Skeletal muscle satellite cell (primary cell): ENCODE measurements around the gene BLOC1S3.

Experiments used
- H3K27me3 ChIP-seq: 2 replicates; pipeline ENCODE4 v1.7.0; 2013; ENCODE audit warnings: low read length; ENCODE audit not compliant: control insufficient read depth, insufficient read depth
- H3K36me3 ChIP-seq: 2 replicates; pipeline ENCODE4 v1.7.0; 2013; ENCODE audit warnings: mild to moderate bottlenecking, control low read depth, low read length; ENCODE audit not compliant: insufficient read depth
- H3K4me1 ChIP-seq: 2 replicates; pipeline ENCODE4 v1.7.0; 2013; ENCODE audit warnings: low read length; ENCODE audit not compliant: control insufficient read depth, insufficient read depth
- H3K4me2 ChIP-seq: 2 replicates; pipeline ENCODE4 v1.7.0; 2013; ENCODE audit warnings: mild to moderate bottlenecking, low read length
- H3K4me3 ChIP-seq: 2 replicates; pipeline ENCODE4 v1.7.0; 2013; ENCODE audit warnings: low read length
- H3K9ac ChIP-seq: 2 replicates; pipeline ENCODE4 v1.7.0; 2013; ENCODE audit warnings: mild to moderate bottlenecking, low read depth, low read length, moderate library complexity
- H3K9me3 ChIP-seq: replicated peaks from 2 replicates; pipeline ENCODE4 v1.7.0; 2013; ENCODE audit warnings: mild to moderate bottlenecking, control low read depth, low read length

Gene BLOC1S3

GRCh38 chr19:45149129-45149528 is 29.5 kb upstream of the BLOC1S3 start:
- no peak overlapping the region for H3K4me3 ChIP-seq
- no peak overlapping the region for H3K9ac ChIP-seq
- peaks cover 20% of the 10 kb centered on the region for H3K36me3 ChIP-seq
- H3K9me3 ChIP-seq: no peaks in the 10 kb centered on the region
- H3K27me3 ChIP-seq: peaks cover 25% of the 10 kb centered on the region
- H3K4me1 ChIP-seq: peaks cover 28% of the 10 kb centered on the region
- no peak overlapping the region for H3K4me2 ChIP-seq

DNA sequence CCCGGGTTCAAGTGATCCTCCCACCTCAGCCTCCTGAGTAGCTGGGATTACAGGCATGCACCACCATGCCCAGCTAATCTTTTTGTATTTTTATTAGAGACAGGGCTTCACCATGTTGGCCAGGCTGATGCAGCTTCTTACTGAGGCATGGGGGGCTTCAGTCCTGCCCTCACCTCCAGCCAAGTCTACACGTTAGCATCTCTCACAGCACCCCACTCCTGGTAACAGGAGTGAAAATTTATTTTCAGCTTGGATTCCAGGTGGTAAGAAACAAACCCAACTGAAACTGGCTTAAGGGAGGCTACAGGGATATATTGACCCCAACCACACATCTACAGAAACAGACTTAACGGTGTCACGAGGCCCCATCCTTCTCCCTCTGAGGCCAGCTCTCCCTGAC is 28.4 kb upstream of the BLOC1S3 start:
- Histone ChIP-seq H3K27me3 (peaks cover 25% of the 10 kb centered on the region), H3K4me1 (peaks cover 34% of the 10 kb centered on the region), H3K4me3 (no peak overlapping the region), H3K36me3 (peaks cover 14% of the 10 kb centered on the region), H3K9me3 (no peaks in the 10 kb centered on the region), H3K9ac (no peak overlapping the region), H3K4me2 (no peak overlapping the region)

DNA sequence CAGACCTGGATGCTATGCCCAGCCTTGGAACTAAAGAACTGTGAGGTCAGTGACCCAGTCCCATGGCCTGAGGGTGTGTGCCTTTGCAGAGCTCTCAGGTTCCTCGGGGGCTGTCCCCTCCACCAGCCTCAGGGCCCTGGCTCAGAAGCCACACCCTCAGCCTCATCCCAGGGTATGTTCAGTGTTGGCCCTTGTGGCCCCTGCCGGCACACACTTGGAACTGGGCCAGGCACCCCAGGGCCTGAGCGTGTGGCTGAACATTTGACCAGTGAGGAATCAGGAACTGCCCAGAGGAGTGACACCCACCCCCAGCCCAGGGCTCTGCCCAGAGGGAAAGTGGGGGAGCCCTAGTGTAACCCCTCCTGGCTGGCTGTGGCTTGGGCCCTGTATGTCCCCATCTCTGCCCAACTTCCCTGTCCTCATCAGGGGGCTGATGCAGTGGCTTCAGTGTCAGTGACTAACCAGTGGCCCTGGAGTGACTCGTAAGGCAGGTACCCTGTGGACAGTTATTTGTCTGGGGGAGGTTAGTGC is 27.8 kb upstream of the BLOC1S3 start:
- Histone ChIP-seq H3K27me3 (peaks cover 25% of the 10 kb centered on the region), H3K4me3 (no peak overlapping the region), H3K4me2 (no peak overlapping the region), H3K9me3 (no peaks in the 10 kb centered on the region), H3K36me3 (peaks cover 10% of the 10 kb centered on the region), H3K4me1 (peaks cover 34% of the 10 kb centered on the region), H3K9ac (no peak overlapping the region)

DNA sequence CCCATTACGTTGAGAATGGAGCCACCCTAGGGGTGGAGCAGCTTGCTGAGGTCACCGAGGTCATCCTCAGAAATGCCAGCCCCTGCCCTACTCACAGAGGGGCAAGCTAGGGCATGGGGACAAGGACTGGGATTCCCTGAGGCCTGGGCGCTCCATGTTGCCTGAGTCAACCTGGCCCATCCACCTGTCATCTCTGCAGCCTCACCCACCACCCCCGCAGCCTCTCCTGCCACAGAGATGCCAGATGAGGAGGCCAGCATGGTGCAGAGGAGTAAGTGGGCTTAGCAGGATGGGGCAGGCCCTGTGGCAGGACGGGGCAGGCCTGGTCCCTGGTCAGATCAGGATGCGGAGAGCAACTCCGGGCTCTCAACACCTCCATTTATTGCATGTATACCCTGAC is 27.3 kb upstream of the BLOC1S3 start:
- no peak overlapping the region for H3K4me2 ChIP-seq
- no peaks in the 10 kb centered on the region for H3K9me3 ChIP-seq
- H3K9ac ChIP-seq: no peak overlapping the region
- H3K4me1 ChIP-seq: peaks cover 34% of the 10 kb centered on the region
- H3K36me3 ChIP-seq: peaks cover 5% of the 10 kb centered on the region
- H3K4me3 ChIP-seq: no peak overlapping the region
- H3K27me3 ChIP-seq: peaks cover 25% of the 10 kb centered on the region

DNA sequence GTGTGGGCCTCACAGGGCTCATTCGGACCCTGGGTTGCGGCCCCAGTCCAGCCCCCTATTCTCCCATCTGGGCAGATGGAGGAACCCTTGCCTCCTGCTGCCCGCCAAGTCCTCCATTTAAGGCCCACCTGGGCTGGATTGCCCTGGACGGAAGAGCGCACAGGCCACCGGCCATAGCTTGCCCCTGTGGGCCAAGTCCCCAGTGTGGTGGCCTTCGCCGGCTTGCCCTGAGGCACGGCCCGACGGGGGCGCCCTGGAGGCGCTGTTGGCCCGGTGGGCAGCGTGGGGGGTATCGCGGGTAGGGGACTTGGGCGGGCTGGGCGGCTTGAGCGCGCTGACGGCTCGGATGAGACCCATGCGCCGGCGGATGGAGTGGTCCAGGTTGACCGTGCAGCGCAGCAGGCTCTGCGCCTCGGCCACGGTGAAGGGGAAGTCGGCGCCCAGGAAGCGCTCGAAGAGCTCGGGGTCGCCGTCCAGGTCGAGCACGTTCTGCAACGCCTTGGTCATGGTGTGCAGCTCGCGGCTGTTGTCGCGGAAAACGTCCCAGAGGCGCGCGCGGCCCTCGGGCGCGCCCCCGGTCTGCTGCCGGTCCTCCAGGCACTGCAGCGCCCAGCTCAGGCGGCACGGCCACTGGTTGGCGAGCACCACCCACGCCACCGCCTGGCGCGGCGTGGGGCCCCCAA is 26.6 kb upstream of the BLOC1S3 start:
- H3K9ac ChIP-seq: no peak overlapping the region
- no peaks in the 10 kb centered on the region for H3K9me3 ChIP-seq
- H3K27me3 ChIP-seq: peaks cover 25% of the 10 kb centered on the region
- H3K4me1 ChIP-seq: peaks cover 34% of the 10 kb centered on the region
- peak overlapping the region; percentile 81 for H3K4me2 ChIP-seq
- H3K36me3 ChIP-seq: no peaks in the 10 kb centered on the region
- H3K4me3 ChIP-seq: peak overlapping the region; percentile 59

GRCh38 chr19:45152504-45153338 is 25.9 kb upstream of the BLOC1S3 start:
- H3K27me3 ChIP-seq: peaks cover 26% of the 10 kb centered on the region
- H3K4me3 ChIP-seq: peak overlapping the region; percentile 59
- H3K9ac ChIP-seq: no peak overlapping the region
- peak overlapping the region; percentile 81 for H3K4me2 ChIP-seq
- peaks cover 34% of the 10 kb centered on the region for H3K4me1 ChIP-seq
- H3K9me3 ChIP-seq: no peaks in the 10 kb centered on the region
- H3K36me3 ChIP-seq: no peaks in the 10 kb centered on the region

GRCh38 chr19:45153339-45154063 is 25.1 kb upstream of the BLOC1S3 start:
- H3K4me3 ChIP-seq: peak overlapping the region; percentile 59
- H3K4me2 ChIP-seq: peak overlapping the region; percentile 81
- H3K4me1 ChIP-seq: peaks cover 34% of the 10 kb centered on the region
- H3K27me3 ChIP-seq: peaks cover 30% of the 10 kb centered on the region
- no peaks in the 10 kb centered on the region for H3K36me3 ChIP-seq
- no peaks in the 10 kb centered on the region for H3K9me3 ChIP-seq
- H3K9ac ChIP-seq: no peak overlapping the region

GRCh38 chr19:45154064-45154827 is 24.3 kb upstream of the BLOC1S3 start:
- H3K27me3 ChIP-seq: peaks cover 30% of the 10 kb centered on the region
- H3K9ac ChIP-seq: no peak overlapping the region
- peak overlapping the region; percentile 81 for H3K4me2 ChIP-seq
- H3K4me3 ChIP-seq: peak overlapping the region; percentile 59
- peaks cover 34% of the 10 kb centered on the region for H3K4me1 ChIP-seq
- H3K36me3 ChIP-seq: no peaks in the 10 kb centered on the region
- no peaks in the 10 kb centered on the region for H3K9me3 ChIP-seq

- Histone ChIP-seq H3K9me3 (no peaks in the 10 kb centered on the region), H3K4me2 (no peak overlapping the region), H3K9ac (no peak overlapping the region), H3K27me3 (peaks cover 37% of the 10 kb centered on the region), H3K4me1 (peaks cover 34% of the 10 kb centered on the region), H3K4me3 (no peak overlapping the region), H3K36me3 (no peaks in the 10 kb centered on the region)
Measured at GRCh38 chr19:45156011-45156630, 22.5 kb upstream of the BLOC1S3 start.

GRCh38 chr19:45156751-45157150 is 21.8 kb upstream of the BLOC1S3 start:
- H3K36me3 ChIP-seq: no peaks in the 10 kb centered on the region
- no peak overlapping the region for H3K9ac ChIP-seq

More at GRCh38 chr19:45156751-45157150, 21.8 kb upstream of the BLOC1S3 start:
- Histone ChIP-seq H3K4me3 (no peak overlapping the region), H3K4me2 (no peak overlapping the region), H3K9me3 (no peaks in the 10 kb centered on the region), H3K4me1 (peaks cover 29% of the 10 kb centered on the region), H3K27me3 (peaks cover 37% of the 10 kb centered on the region)
